ENCODE measurements around the gene ARL5A. TPM values are rescaled to one million over a fixed set of nuclear protein-coding genes. Genes with fewer than 3 reads are reported as not detected.

Gene ARL5A
- total and polyA plus RNA-seq, 9 of the 15 experiments (the other 6 are each of a cell fraction or from before 2014, with no cell fraction given) = 16.3 to 117 (median 88.4) TPM

- TF ChIP-seq MITF (IDR thresholded peaks at IDR 0.05) (peak; percentile 44; the same call in 1 of the 2 replicates), HCFC1 (IDR thresholded peaks at IDR 0.05; ENCODE audit: low read depth, low read length) (no peak), EHMT2 (IDR thresholded peaks at IDR 0.05) (no peak), ELF1 (tag; IDR thresholded peaks at IDR 0.05) (no peak), ZNF277 (CRISPR knock-in tag; IDR thresholded peaks at IDR 0.05; ENCODE audit: borderline replicate concordance) (no peak), ARNT (IDR thresholded peaks at IDR 0.05) (peak in 1 of 2 experiments; percentile 94; a peak in 2 of 4 replicates), ZC3H11A (IDR thresholded peaks at IDR 0.05; ENCODE audit: low read depth, low read length) (peak; percentile 97), ZNF583 (CRISPR knock-in tag; IDR thresholded peaks at IDR 0.05) (no peak), FUS (optimal IDR thresholded peaks at IDR 0.05; ENCODE audit: low read depth, low read length) (no peak), FOXA1 (IDR thresholded peaks at IDR 0.05; ENCODE audit: borderline replicate concordance) (no peak), TCF15 (CRISPR knock-in tag; IDR thresholded peaks at IDR 0.05) (no peak), CGGBP1 (CRISPR knock-in tag; IDR thresholded peaks at IDR 0.05) (no peak; the same call in 1 of the 2 replicates), ZNF584 (CRISPR knock-in tag; IDR thresholded peaks at IDR 0.05; ENCODE audit: low read depth) (no peak), KAT2B (IDR thresholded peaks at IDR 0.05; ENCODE audit: low read depth, low read length) (no peak), RBM22 (IDR thresholded peaks at IDR 0.05; ENCODE audit: low read depth, low read length, poor library complexity, severe bottlenecking) (no peak), SIN3B (IDR thresholded peaks at IDR 0.05; ENCODE audit: low read depth) (no peak), ZNF436 (CRISPR knock-in tag; IDR thresholded peaks at IDR 0.05) (no peak), ZNF174 (CRISPR knock-in tag; IDR thresholded peaks at IDR 0.05) (no peak), ZNF140 (CRISPR knock-in tag; IDR thresholded peaks at IDR 0.05) (no peak), SRF (CRISPR knock-in tag; IDR thresholded peaks at IDR 0.05) (no peak), GABPB1 (CRISPR knock-in tag; IDR thresholded peaks at IDR 0.05) (no peak)
- TF ChIP-seq, protein P1, sequence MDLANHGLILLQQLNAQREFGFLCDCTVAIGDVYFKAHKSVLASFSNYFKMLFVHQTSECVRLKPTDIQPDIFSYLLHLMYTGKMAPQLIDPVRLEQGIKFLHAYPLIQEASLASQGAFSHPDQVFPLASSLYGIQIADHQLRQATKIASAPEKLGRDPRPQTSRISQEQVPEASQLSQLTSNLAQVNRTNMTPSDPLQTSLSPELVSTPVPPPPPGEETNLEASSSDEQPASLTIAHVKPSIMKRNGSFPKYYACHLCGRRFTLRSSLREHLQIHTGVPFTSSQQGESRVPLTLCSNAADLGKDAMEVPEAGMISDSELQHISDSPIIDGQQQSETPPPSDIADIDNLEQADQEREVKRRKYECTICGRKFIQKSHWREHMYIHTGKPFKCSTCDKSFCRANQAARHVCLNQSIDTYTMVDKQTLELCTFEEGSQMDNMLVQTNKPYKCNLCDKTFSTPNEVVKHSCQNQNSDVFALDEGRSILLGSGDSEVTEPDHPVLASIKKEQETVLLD (IDR thresholded peaks at IDR 0.05) = peak; percentile 75; the same call in 1 of the 2 replicates
These were observed 39.0 kb downstream of the ARL5A start (continued) for GRCh38 chr2:151789055-151789834.

All from K562 (cell line).